Left colon (tissue), 2 donors: ENCODE data around the gene RMND1. TPM values are rescaled to one million over a fixed set of nuclear protein-coding genes. Genes with fewer than 3 reads are reported as not detected.
"Not testable (repeated sequence)": the region's sequence is repeated elsewhere in the genome, so short reads cannot be mapped to it uniquely, and the experiment has no call there.

Experiments
- ATAC-seq: fragments of 200-7000 bp; cut with Tn5 transposase; one replicate; pipeline ENCODE4 v1.9.1; 2020; ENCODE audit warnings: mild to moderate bottlenecking, moderate library complexity
- DNase-seq, 2 donors: peaks; one replicate each; pipeline ENCODE4 v3.0.0-alpha.2; 2020
- intact Hi-C, 2 donors: fragments of 100-400 bp; cut with DNase I in 1 of 2; cut with micrococcal nuclease in 1 of 2; formaldehyde crosslinking; loops; one replicate each; pipeline versions ENCODE4 v1.11.2 to v1.14.0; 2022; cut with DNase I, micrococcal nuclease
- total RNA-seq, 2 donors: library from RNA; stranded (reverse); fragmentation: NEBNext Ultra II Directional; extraction: Animal tissue kit (Norgen Biotek cat#: 25700); gene quantifications; one replicate each; pipeline ENCODE4 v1.2.1, GENCODE V29; 2021
- donor health status: DM: no; HTN: no; CAD: no.
- donor health status: DM: yes; HTN: yes; CAD: no.

Gene RMND1
- total RNA-seq, 2 donors from 2014 or later = 18.6 to 20.5 TPM

- ATAC-seq = no peak
- intact Hi-C loops = no loop called here
Observed at GRCh38 chr6:151370509-151371078, 81.3 kb downstream of the RMND1 start.

GRCh38 chr6:151365233-151365632, 86.7 kb downstream of the RMND1 start:
- ATAC-seq (no peak), DNase-seq (no peak)
- intact Hi-C loops = no loop called here

More at GRCh38 chr6:151370509-151371078, 81.3 kb downstream of the RMND1 start:
- no peak for DNase-seq

GRCh38 chr6:151359486-151359885, 92.4 kb downstream of the RMND1 start:
- no peak for DNase-seq
- no peak for ATAC-seq
- intact Hi-C loops = no loop called here

GRCh38 chr6:151358475-151358874, 93.5 kb downstream of the RMND1 start:
- no peak for ATAC-seq

GRCh38 chr6:151357758-151358436, 94.0 kb downstream of the RMND1 start:
- no peak for DNase-seq
- intact Hi-C loops = no loop called here
- ATAC-seq = no peak

More at GRCh38 chr6:151358475-151358874, 93.5 kb downstream of the RMND1 start:
- no peak for DNase-seq
- intact Hi-C loops = no loop called here

- DNase-seq, intact Hi-C loops: not testable (repeated sequence)
Observed at GRCh38 chr6:151356983-151357382, 94.9 kb downstream of the RMND1 start.

More at GRCh38 chr6:151356983-151357382, 94.9 kb downstream of the RMND1 start:
- ATAC-seq = not testable (repeated sequence)

Other genes with a start within 250 kb of the RMND1 start
- gene AKAP12, start 212.2 kb downstream of the RMND1 start, total RNA-seq = 10 to 100 TPM in 1 of 2 donors, 1 to 10 TPM in 1; 9.4 to 25.2 TPM
- 10 to 100 TPM in 1 of 2 donors, 1 to 10 TPM in 1; 9.9 to 10.8 TPM for gene ZBTB2, start 60.6 kb downstream of the RMND1 start, total RNA-seq
- gene CCDC170, start 41.9 kb upstream of the RMND1 start, total RNA-seq = 1 to 10 TPM in 1 of 2 donors, under 1 TPM in 1; 0.67 to 1.7 TPM